Body of pancreas (tissue), 4 donors: ENCODE results near the gene TNFSF15. TPM values are rescaled to one million over a fixed set of nuclear protein-coding genes. Genes with fewer than 3 reads are reported as not detected.

Source experiments
- ATAC-seq: fragments of 150-250 bp; one replicate; pipeline ENCODE4 v1.9.1; 2016
- DNase-seq, 4 donors: peaks; one replicate each; pipeline ENCODE4 v3.0.0-alpha.2; 2019
- H3K27ac ChIP-seq, 4 donors: fragments of 200-600 bp; sonication (generic); 1 replicate in 3 of 4; 2 replicates in 1 of 4; pipeline versions ENCODE4 v1.5.1 to v1.6.1; 2016 to 2019; ENCODE audit warnings: mild to moderate bottlenecking in 1 of 4, mixed read lengths in 1 of 4, moderate library complexity in 1 of 4
- H3K27me3 ChIP-seq, 2 donors: fragments of 200-600 bp; sonication (generic); one replicate each; pipeline ENCODE4 v1.6.0; 2016; ENCODE audit warnings: mild to moderate bottlenecking in 1 of 2
- H3K36me3 ChIP-seq, 2 donors: fragments of 200-600 bp; sonication (generic); replicated peaks in 1 of 2; 2 replicates each; pipeline ENCODE4 v1.5.1; 2016; ENCODE audit warnings: low read depth in 2 of 2; ENCODE audit not compliant: insufficient read depth in 1 of 2
- H3K4me1 ChIP-seq: fragments of 200-600 bp; sonication (generic); one replicate; pipeline ENCODE4 v1.6.0; 2016
- H3K4me3 ChIP-seq, 2 donors: fragments of 200-600 bp; sonication (generic); 1 replicate in 1 of 2; 2 replicates in 1 of 2; pipeline ENCODE4 v1.5.1; 2016 to 2019
- H3K9me3 ChIP-seq, 3 donors: fragments of 200-600 bp; sonication (generic); 1 replicate in 2 of 3; 2 replicates in 1 of 3; pipeline ENCODE4 v1.5.1; 2016
- POLR2A ChIP-seq, 3 donors: fragments of 450-650 bp; IDR thresholded peaks; one replicate each; pipeline ENCODE4 v1.6.1; 2016; ENCODE audit warnings: antibody characterized with exemption in 3 of 3, mild to moderate bottlenecking in 2 of 3
- WGBS, 2 donors: methylation state at CpG; one replicate each; pipeline ENCODE4 v1.1.5; 2017; 5-methylcytosine and 5-hydroxymethylcytosine counted together
- intact Hi-C: fragments of 100-400 bp; cut with DNase I; formaldehyde crosslinking; loops from one replicate; pipeline ENCODE4 v1.15.1; 2023
- total RNA-seq, 2 donors: library from RNA; depleted of rRNA; stranded (reverse); fragments of >200 nt; gene quantifications; one replicate each; pipeline ENCODE4 v1.1.0, GENCODE V29; 2016
- TF ChIP-seq, protein P1 (sequence below), 7 experiments: fragments of 450-650 bp in 4 of 7; fragments of 200-600 bp in 3 of 7; sonication (generic) in 3 of 7; IDR thresholded peaks; one replicate each; pipeline ENCODE4 v1.5.1; 2016 to 2019; ENCODE audit warnings: antibody characterized with exemption in 7 of 7

Gene TNFSF15
- total RNA-seq, 2 donors from 2014 or later: 0.26 TPM; not detected in 1

DNA sequence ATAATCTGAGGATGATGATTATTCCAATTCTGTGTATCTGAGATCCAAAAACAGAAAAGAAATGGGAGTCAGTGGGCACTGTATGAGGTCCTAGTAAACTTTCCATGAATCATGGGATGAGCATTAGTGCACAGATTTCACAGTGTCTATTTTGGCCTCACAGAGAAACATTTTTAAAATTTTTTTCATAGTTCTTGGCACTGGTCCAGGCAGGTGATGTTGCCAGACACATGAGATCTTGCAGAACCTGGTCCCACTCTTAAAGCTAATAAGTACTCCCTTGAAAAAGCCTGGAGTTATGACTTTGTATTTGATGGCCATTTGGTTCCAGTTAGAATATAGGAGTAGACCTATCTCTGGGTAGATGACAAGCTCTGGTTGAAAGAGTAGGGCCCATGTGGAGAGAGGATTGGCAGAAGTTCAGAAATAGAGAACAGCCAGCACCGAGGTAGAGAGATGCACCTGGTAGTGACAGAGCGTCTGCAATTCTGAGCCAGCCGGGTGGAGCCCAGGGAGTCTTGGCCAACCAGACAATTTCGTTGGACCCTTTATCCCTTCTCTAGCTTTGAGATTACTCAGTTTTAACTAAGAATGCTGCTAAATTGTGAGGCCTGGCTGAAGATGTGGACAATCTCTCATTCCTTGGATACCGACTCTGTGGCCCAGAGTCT lies 6.3 kb upstream of the TNFSF15 start:
- intact Hi-C loops: no loop called here
- no peaks in the 10 kb centered on the region for H3K4me1 ChIP-seq
- H3K4me3 ChIP-seq: no peak overlapping the region
- no peaks in the 10 kb centered on the region for H3K27me3 ChIP-seq
- no peak for ATAC-seq
- H3K36me3 ChIP-seq: no peaks in the 10 kb centered on the region
- H3K27ac ChIP-seq: no peak overlapping the region
- no peaks in the 10 kb centered on the region for H3K9me3 ChIP-seq
- TF ChIP-seq, protein P1, sequence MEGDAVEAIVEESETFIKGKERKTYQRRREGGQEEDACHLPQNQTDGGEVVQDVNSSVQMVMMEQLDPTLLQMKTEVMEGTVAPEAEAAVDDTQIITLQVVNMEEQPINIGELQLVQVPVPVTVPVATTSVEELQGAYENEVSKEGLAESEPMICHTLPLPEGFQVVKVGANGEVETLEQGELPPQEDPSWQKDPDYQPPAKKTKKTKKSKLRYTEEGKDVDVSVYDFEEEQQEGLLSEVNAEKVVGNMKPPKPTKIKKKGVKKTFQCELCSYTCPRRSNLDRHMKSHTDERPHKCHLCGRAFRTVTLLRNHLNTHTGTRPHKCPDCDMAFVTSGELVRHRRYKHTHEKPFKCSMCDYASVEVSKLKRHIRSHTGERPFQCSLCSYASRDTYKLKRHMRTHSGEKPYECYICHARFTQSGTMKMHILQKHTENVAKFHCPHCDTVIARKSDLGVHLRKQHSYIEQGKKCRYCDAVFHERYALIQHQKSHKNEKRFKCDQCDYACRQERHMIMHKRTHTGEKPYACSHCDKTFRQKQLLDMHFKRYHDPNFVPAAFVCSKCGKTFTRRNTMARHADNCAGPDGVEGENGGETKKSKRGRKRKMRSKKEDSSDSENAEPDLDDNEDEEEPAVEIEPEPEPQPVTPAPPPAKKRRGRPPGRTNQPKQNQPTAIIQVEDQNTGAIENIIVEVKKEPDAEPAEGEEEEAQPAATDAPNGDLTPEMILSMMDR (IDR thresholded peaks at IDR 0.05): no peak
- no peak for TF ChIP-seq POLR2A (IDR thresholded peaks at IDR 0.05)
- WGBS, 2 donors: 76 to 79% methylated on average over 5 of the region's 5 CpGs
- DNase-seq: no peak

DNA sequence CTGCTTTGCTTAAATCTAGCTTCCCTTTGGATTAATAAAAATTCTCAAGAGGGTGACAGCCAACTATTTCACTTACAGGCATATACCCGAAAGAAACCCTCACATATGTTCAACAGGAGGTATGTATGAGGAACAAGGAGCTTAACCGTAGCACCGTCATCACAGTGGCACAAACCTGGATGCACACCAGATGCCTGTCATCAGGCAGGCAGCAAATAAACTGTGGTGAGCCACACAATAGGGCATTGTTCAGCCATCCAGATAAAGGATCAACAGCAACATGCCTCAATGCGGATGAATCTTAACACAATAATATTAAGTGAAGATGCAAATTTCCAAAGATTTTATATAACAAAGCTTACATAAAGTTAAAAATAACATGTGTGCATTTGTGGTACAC lies 5.5 kb upstream of the TNFSF15 start:
- no peaks in the 10 kb centered on the region for H3K9me3 ChIP-seq
- H3K27ac ChIP-seq: peak overlapping the region in 1 of 4 donors; percentile 5
- peaks cover 8% of the 10 kb centered on the region for H3K4me1 ChIP-seq
- no peaks in the 10 kb centered on the region for H3K36me3 ChIP-seq
- ATAC-seq (peak; percentile 67), DNase-seq (peak; percentile 29 to 54 (median 41))
- intact Hi-C loops: no loop called here
- TF ChIP-seq, protein P1 (IDR thresholded peaks at IDR 0.05): no peak
- no peak for TF ChIP-seq POLR2A (IDR thresholded peaks at IDR 0.05)
- WGBS, 2 donors: 22 to 52% methylated on average over 4 of the region's 4 CpGs
- no peak overlapping the region for H3K4me3 ChIP-seq
- no peaks in the 10 kb centered on the region for H3K27me3 ChIP-seq

DNA sequence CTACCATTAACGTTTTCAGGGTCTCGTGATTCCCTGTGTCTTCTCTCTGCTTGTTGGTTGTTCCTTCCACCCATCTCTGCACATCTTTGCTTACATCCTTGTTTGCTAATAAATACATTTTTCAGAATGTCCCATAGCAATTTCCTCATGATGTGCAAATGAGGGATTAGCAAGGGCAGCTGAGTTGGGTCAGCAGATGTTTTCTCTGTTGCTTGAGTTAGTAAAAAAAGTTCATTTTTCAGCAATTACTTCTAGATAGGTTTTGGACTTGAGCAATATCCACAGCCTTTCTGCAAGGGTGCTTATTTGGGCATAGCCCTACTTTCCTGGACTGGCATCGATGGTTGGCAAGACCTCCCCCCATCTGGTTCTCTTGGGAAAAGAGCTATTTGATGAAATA lies 4.8 kb upstream of the TNFSF15 start:
- TF ChIP-seq, protein P1 (IDR thresholded peaks at IDR 0.05): no peak
- no peak for TF ChIP-seq POLR2A (IDR thresholded peaks at IDR 0.05)
- Histone ChIP-seq H3K27ac (no peak overlapping the region), H3K9me3 (no peaks in the 10 kb centered on the region), H3K27me3 (no peaks in the 10 kb centered on the region), H3K4me1 (peaks cover 15% of the 10 kb centered on the region), H3K36me3 (no peaks in the 10 kb centered on the region), H3K4me3 (no peak overlapping the region)
- 72 to 79% methylated on average over 3 of the region's 3 CpGs for WGBS, 2 donors
- no peak for ATAC-seq
- intact Hi-C loops: no loop called here
- DNase-seq: no peak

DNA sequence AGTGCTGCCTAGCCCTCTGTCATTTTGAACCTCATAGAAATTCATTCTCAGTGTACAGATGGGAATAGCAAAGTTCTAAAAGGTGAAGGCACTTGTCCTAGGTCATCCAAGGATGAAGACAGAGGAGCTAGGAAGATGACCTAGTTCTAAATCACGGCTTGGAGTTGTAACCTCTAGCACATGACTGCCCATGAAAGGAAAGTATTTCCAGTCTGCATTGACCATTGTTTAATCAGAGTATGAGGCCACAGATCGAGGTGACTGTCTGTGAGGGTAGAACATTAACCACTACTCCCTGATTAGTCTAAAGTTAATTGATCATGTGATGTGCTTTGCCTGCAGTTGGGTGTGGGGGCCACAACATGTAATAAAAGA lies 674 bp upstream of the TNFSF15 start:
- intact Hi-C loops: no loop called here
- no peaks in the 10 kb centered on the region for H3K36me3 ChIP-seq
- ATAC-seq: peak; percentile 54
- no peaks in the 10 kb centered on the region for H3K27me3 ChIP-seq
- H3K9me3 ChIP-seq: no peaks in the 10 kb centered on the region
- no peak overlapping the region for H3K4me3 ChIP-seq
- peaks cover 28% of the 10 kb centered on the region for H3K4me1 ChIP-seq
- DNase-seq: no peak
- peak overlapping the region in 3 of 4 donors; percentile 60 to 80 (median 70) for H3K27ac ChIP-seq
- WGBS, 2 donors: 19 to 23% methylated on average over 2 of the region's 2 CpGs
- no peak for TF ChIP-seq POLR2A (IDR thresholded peaks at IDR 0.05)
- TF ChIP-seq, protein P1 (IDR thresholded peaks at IDR 0.05): no peak

DNA sequence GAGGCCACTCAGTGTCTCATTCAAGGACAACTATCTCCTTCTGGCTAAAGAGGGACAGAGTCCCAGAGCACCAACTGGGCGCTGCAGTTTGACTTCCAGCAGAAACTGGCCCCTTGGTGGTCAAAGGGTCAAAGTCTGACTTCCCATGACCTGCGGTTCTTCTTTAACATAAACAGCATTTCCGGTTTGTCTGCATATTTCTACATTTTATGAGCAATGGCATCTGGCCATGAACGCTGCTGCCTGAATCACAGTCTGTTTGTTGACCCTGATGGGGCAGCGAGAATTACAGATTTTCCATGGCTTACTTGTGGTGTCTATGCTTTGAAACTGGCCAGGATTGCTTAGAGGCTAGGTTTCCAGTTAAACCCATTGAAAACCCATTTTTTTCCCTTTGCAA lies 1.3 kb downstream of the TNFSF15 start:
- DNase-seq: peak; percentile 32 to 60 (median 44)
- 47 to 48% methylated on average over 5 of the region's 5 CpGs for WGBS, 2 donors
- TF ChIP-seq, protein P1 (IDR thresholded peaks at IDR 0.05): no peak
- no peak for TF ChIP-seq POLR2A (IDR thresholded peaks at IDR 0.05)
- Histone ChIP-seq H3K27me3 (no peaks in the 10 kb centered on the region), H3K4me1 (peaks cover 28% of the 10 kb centered on the region), H3K27ac (peak overlapping the region in 2 of 4 donors; percentile 46 to 80), H3K9me3 (no peaks in the 10 kb centered on the region), H3K36me3 (no peaks in the 10 kb centered on the region), H3K4me3 (no peak overlapping the region)
- intact Hi-C loops: no loop called here
- ATAC-seq: no peak
